ENCODE results near the gene TNNC2. TPM values are rescaled to one million over a fixed set of nuclear protein-coding genes. Genes with fewer than 3 reads are reported as not detected.

Gene TNNC2
- total RNA-seq, 1 donor from 2014 or later: 1.2 TPM

- H3K9me3 Mint-ChIP-seq (ENCODE audit: unreplicated experiment): no peaks in the 10 kb centered on the region
- H3K27me3 Mint-ChIP-seq (ENCODE audit: unreplicated experiment): no peaks in the 10 kb centered on the region
- H3K4me1 Mint-ChIP-seq (ENCODE audit: unreplicated experiment): no peaks in the 10 kb centered on the region
- no peak overlapping the region for H3K27ac Mint-ChIP-seq (ENCODE audit: unreplicated experiment)
- peaks cover 2% of the 10 kb centered on the region for H3K36me3 Mint-ChIP-seq (ENCODE audit: unreplicated experiment)
- DNase-seq (ENCODE audit: extremely low spot score, unreplicated experiment): no peak
- TF ChIP-seq CTCF (IDR thresholded peaks at IDR 0.05): no peak
- no peak overlapping the region for H3K4me3 Mint-ChIP-seq (ENCODE audit: unreplicated experiment)
These were observed 40.7 kb upstream of the TNNC2 start for GRCh38 chr20:45867819-45868176.

DNA sequence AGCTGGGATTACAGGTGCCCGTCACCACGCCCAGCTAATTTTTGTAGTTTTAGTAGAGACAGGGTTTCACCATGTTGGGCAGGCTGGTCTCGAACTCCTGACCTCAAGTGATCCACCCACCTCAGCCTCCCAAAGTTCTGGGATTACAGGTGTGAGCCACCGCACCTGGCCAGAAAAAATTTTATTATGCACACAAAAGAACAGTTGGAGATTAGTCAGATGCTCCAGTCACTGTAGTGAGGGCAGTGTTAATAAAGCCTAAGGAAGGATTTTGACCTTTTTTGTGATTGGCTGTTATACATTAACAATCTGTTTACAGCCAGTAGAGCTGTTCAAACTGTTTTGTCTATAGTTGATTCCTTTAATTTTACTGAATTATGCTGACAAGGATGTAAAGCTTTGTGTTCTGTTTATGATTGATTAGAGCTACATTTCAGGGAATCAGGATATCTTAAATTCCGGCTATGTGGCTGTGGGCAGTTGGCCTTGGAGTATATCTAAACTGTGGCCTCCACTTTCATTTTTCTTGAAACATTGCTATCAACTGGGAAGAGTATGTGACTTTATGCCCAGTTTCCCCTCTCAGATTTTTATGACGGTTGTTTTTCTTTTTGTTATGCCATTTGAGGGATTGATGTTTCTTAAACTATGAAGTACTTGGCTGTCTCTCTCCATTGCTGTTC, 40.2 kb upstream of the TNNC2 start:
- H3K27ac Mint-ChIP-seq (ENCODE audit: unreplicated experiment): no peak overlapping the region
- DNase-seq (ENCODE audit: extremely low spot score, unreplicated experiment): no peak
- TF ChIP-seq CTCF (IDR thresholded peaks at IDR 0.05): no peak
- no peaks in the 10 kb centered on the region for H3K9me3 Mint-ChIP-seq (ENCODE audit: unreplicated experiment)
- H3K4me3 Mint-ChIP-seq (ENCODE audit: unreplicated experiment): no peak overlapping the region
- peaks cover 2% of the 10 kb centered on the region for H3K36me3 Mint-ChIP-seq (ENCODE audit: unreplicated experiment)
- no peaks in the 10 kb centered on the region for H3K27me3 Mint-ChIP-seq (ENCODE audit: unreplicated experiment)
- H3K4me1 Mint-ChIP-seq (ENCODE audit: unreplicated experiment): no peaks in the 10 kb centered on the region

DNA sequence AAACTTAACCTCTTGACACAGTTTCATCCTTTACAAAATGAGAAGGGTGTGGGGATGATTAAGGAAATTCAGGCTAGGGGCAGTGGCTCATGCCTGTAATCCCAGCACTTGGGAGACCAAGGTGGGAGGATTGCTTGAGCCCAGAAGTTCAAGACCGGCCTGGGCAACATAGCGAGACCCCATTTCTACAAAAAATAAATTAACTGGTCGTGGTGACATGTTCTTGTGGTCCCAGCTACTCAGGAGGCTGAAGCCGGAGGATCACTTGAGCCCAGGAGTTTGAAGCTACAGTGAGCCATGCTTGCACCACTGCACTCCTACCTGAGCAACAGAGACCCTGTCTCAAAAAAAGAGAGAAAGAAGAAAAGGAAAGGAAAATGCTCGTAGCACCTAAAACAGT, 39.3 kb upstream of the TNNC2 start:
- H3K9me3 Mint-ChIP-seq (ENCODE audit: unreplicated experiment): no peaks in the 10 kb centered on the region
- H3K27ac Mint-ChIP-seq (ENCODE audit: unreplicated experiment): no peak overlapping the region
- H3K36me3 Mint-ChIP-seq (ENCODE audit: unreplicated experiment): peaks cover 2% of the 10 kb centered on the region
- DNase-seq (ENCODE audit: extremely low spot score, unreplicated experiment): no peak
- no peaks in the 10 kb centered on the region for H3K4me1 Mint-ChIP-seq (ENCODE audit: unreplicated experiment)
- no peaks in the 10 kb centered on the region for H3K27me3 Mint-ChIP-seq (ENCODE audit: unreplicated experiment)
- H3K4me3 Mint-ChIP-seq (ENCODE audit: unreplicated experiment): no peak overlapping the region
- TF ChIP-seq CTCF (IDR thresholded peaks at IDR 0.05): no peak

DNA sequence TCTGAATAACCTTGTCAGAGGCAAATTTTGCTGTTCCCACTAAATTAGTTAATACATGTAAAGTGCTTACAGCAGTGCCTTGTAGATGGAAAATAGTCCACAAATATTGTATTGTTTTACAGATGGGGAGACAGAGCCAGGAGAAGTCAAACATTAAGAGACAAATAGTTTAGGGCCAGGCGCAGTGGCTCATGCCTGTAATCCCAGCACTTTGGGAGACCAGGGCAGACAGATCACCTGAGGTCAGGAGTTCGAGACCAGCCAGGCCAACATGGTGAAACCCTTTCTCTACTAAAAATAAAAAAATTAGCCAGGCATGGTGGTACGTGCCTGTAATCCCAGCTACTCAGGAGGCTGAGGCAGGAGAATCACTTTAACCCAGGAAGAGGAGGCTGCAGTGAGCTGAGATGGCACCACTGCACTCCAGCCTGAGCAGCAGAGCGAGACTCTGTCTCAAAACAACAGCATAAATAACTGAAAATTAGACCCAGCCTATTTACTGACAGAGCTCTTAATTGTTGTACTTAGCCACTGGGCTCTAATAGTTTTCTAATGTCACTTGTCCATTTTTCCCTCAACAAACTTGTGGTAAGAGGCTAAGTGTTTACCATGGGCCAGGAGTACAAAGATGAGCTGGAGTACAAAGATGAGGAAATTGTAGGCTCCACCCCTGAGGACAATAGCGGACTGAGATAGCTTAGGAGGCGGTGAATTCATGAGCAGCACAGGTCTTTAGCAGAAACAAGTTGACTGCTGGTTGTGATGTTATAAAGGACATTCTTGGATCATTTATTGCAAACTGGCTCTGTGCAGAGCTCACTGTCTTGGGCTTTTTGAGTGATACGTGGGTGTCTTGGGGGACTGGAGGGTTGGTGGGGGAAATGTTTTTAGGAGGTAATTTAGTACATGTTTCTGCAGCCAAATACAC, 36.7 kb upstream of the TNNC2 start:
- no peak for TF ChIP-seq CTCF (IDR thresholded peaks at IDR 0.05)
- no peaks in the 10 kb centered on the region for H3K27me3 Mint-ChIP-seq (ENCODE audit: unreplicated experiment)
- H3K9me3 Mint-ChIP-seq (ENCODE audit: unreplicated experiment): no peaks in the 10 kb centered on the region
- no peak overlapping the region for H3K27ac Mint-ChIP-seq (ENCODE audit: unreplicated experiment)
- no peak for DNase-seq (ENCODE audit: extremely low spot score, unreplicated experiment)
- peaks cover 2% of the 10 kb centered on the region for H3K36me3 Mint-ChIP-seq (ENCODE audit: unreplicated experiment)
- H3K4me3 Mint-ChIP-seq (ENCODE audit: unreplicated experiment): no peak overlapping the region
- H3K4me1 Mint-ChIP-seq (ENCODE audit: unreplicated experiment): peaks cover 15% of the 10 kb centered on the region

All from osteocyte (in vitro differentiated cells).